H9 (cell line): Measurements from ENCODE around the gene FARS2. TPM values are rescaled to one million over a fixed set of nuclear protein-coding genes. Genes with fewer than 3 reads are reported as not detected.

ENCODE experiments used
- DNase-seq: peaks from one replicate; pipeline ENCODE4 v3.0.0-alpha.2; 2017
- H2AFZ ChIP-seq: one replicate; pipeline ENCODE4 v1.6.1; 2013; ENCODE audit warnings: mild to moderate bottlenecking, low read length, control low read depth, moderate library complexity
- H2AK5ac ChIP-seq: 2 replicates; pipeline ENCODE4 v1.6.1; 2013; ENCODE audit warnings: low read length, control low read depth, mixed read lengths; ENCODE audit not compliant: insufficient read length
- H2BK120ac ChIP-seq: one replicate; pipeline ENCODE4 v1.6.1; 2013; ENCODE audit warnings: low read depth, mild to moderate bottlenecking, low read length, control low read depth, inconsistent platforms; ENCODE audit not compliant: poor library complexity, severe bottlenecking
- H2BK12ac ChIP-seq: 2 replicates; pipeline ENCODE4 v1.6.1; 2013; ENCODE audit warnings: low read length, control low read depth, mixed read lengths, low read depth; ENCODE audit not compliant: insufficient read length
- H2BK15ac ChIP-seq: 2 replicates; pipeline ENCODE4 v1.6.1; 2013; ENCODE audit warnings: low read depth, low read length, control low read depth
- H2BK20ac ChIP-seq: one replicate; pipeline ENCODE4 v1.6.1; 2013; ENCODE audit warnings: low read depth, mild to moderate bottlenecking, low read length, control low read depth, inconsistent platforms; ENCODE audit not compliant: poor library complexity, severe bottlenecking
- H2BK5ac ChIP-seq: 2 replicates; pipeline ENCODE4 v1.6.1; 2013; ENCODE audit warnings: low read length, control low read depth, mixed read lengths; ENCODE audit not compliant: insufficient read length
- H3K14ac ChIP-seq: 2 replicates; pipeline ENCODE4 v1.6.1; 2013; ENCODE audit warnings: low read length, control low read depth; ENCODE audit not compliant: insufficient read depth
- H3K18ac ChIP-seq: 2 replicates; pipeline ENCODE4 v1.6.1; 2013; ENCODE audit warnings: low read depth, mild to moderate bottlenecking, mixed read lengths, low read length, control low read depth; ENCODE audit not compliant: insufficient read length
- H3K23ac ChIP-seq: 2 replicates; pipeline ENCODE4 v1.6.1; 2013; ENCODE audit warnings: low read length, control low read depth, mixed read lengths, low read depth; ENCODE audit not compliant: insufficient read length
- H3K23me2 ChIP-seq: 2 replicates; pipeline ENCODE4 v1.6.1; 2013; ENCODE audit warnings: low read depth, mild to moderate bottlenecking, mixed read lengths, low read length, control low read depth; ENCODE audit not compliant: insufficient read length, poor library complexity, severe bottlenecking
- H3K27ac ChIP-seq: 2 replicates; pipeline ENCODE4 v1.5.1; 2013; ENCODE audit warnings: low read length, control low read depth, mixed read lengths, low read depth; ENCODE audit not compliant: insufficient read length
- H3K27me3 ChIP-seq: 2 replicates; pipeline ENCODE4 v1.6.1; 2013; ENCODE audit warnings: low read length, control low read depth, inconsistent platforms; ENCODE audit not compliant: insufficient read depth
- H3K4ac ChIP-seq: 2 replicates; pipeline ENCODE4 v1.6.1; 2013; ENCODE audit warnings: low read depth, mild to moderate bottlenecking, control low read depth, inconsistent platforms, low read length, moderate library complexity
- H3K4me1 ChIP-seq: 2 replicates; pipeline ENCODE4 v1.6.1; 2013; ENCODE audit warnings: low read length, control low read depth, inconsistent platforms; ENCODE audit not compliant: insufficient read depth
- H3K4me2 ChIP-seq: 2 replicates; pipeline ENCODE4 v1.6.1; 2013; ENCODE audit warnings: low read length, control low read depth, mixed read lengths; ENCODE audit not compliant: insufficient read length, insufficient read depth
- H3K56ac ChIP-seq: 2 replicates; pipeline ENCODE4 v1.6.1; 2013; ENCODE audit warnings: low read depth, mild to moderate bottlenecking, mixed read lengths, low read length, control low read depth; ENCODE audit not compliant: insufficient read length
- H3K79me1 ChIP-seq: 2 replicates; pipeline ENCODE4 v1.6.1; 2013; ENCODE audit warnings: low read depth, mild to moderate bottlenecking, moderate library complexity, low read length, control low read depth, inconsistent platforms; ENCODE audit not compliant: insufficient read depth, poor library complexity, severe bottlenecking
- H3K79me2 ChIP-seq: 2 replicates; pipeline ENCODE4 v1.6.1; 2013; ENCODE audit warnings: low read length, control low read depth, inconsistent platforms; ENCODE audit not compliant: insufficient read depth
- H3K9ac ChIP-seq: 2 replicates; pipeline ENCODE4 v1.6.1; 2013; ENCODE audit warnings: low read length, control low read depth, mixed read lengths; ENCODE audit not compliant: insufficient read length; ENCODE audit errors: extremely low read depth
- H3K9me3 ChIP-seq: one replicate; pipeline ENCODE4 v1.6.1; 2013; ENCODE audit warnings: low read depth, low read length, inconsistent platforms; ENCODE audit not compliant: control insufficient read depth
- H3T11ph ChIP-seq: one replicate; pipeline ENCODE4 v1.6.1; 2013; ENCODE audit warnings: mild to moderate bottlenecking, low read length, control low read depth, inconsistent platforms
- H4K20me1 ChIP-seq: one replicate; pipeline ENCODE4 v1.6.1; 2013; ENCODE audit not compliant: control insufficient read depth, insufficient read length, insufficient read depth
- H4K5ac ChIP-seq: 2 replicates; pipeline ENCODE4 v1.6.1; 2013; ENCODE audit warnings: low read depth, mild to moderate bottlenecking, mixed read lengths, low read length, control low read depth; ENCODE audit not compliant: insufficient read length
- H4K8ac ChIP-seq: replicated peaks from 2 replicates; pipeline ENCODE4 v1.6.1; 2013; ENCODE audit warnings: low read length, control low read depth, mixed read lengths, low read depth; ENCODE audit not compliant: insufficient read length
- H4K91ac ChIP-seq: 2 replicates; pipeline ENCODE4 v1.6.1; 2013; ENCODE audit warnings: low read depth, mild to moderate bottlenecking, moderate library complexity, mixed read lengths, low read length, control low read depth; ENCODE audit not compliant: insufficient read length
- H3K27ac Mint-ChIP-seq, 3 experiments: 2 replicates in 2 of 3; 3 replicates in 1 of 3; pipeline ENCODE4 v1.8.0; 2020 to 2021; ENCODE audit warnings: mixed read lengths in 3 of 3, mild to moderate bottlenecking in 1 of 3, moderate library complexity in 1 of 3
- H3K27me3 Mint-ChIP-seq: 2 replicates; pipeline ENCODE4 v1.8.0; 2021; ENCODE audit warnings: low read depth, mild to moderate bottlenecking, moderate library complexity, mixed read lengths
- H3K36me3 Mint-ChIP-seq, 3 experiments: 2 replicates in 2 of 3; 3 replicates in 1 of 3; pipeline ENCODE4 v1.8.0; 2020 to 2021; ENCODE audit warnings: low read depth in 3 of 3, mixed read lengths in 3 of 3; ENCODE audit not compliant: insufficient read depth in 1 of 3
- H3K4me1 Mint-ChIP-seq, 2 experiments: 2 replicates each; pipeline ENCODE4 v1.8.0; 2020; ENCODE audit warnings: mixed read lengths in 2 of 2
- H3K4me3 Mint-ChIP-seq, 2 experiments: 2 replicates in 1 of 2; 3 replicates in 1 of 2; pipeline ENCODE4 v1.8.0; 2020 to 2021; ENCODE audit warnings: mild to moderate bottlenecking in 2 of 2, mixed read lengths in 2 of 2, moderate library complexity in 1 of 2
- H3K9me3 Mint-ChIP-seq, 2 experiments: 2 replicates in 1 of 2; 3 replicates in 1 of 2; pipeline ENCODE4 v1.8.0; 2020; ENCODE audit warnings: mild to moderate bottlenecking in 2 of 2, mixed read lengths in 2 of 2, moderate library complexity in 1 of 2
- WGBS: extraction: QIAGEN DNeasy Blood & Tissue Kit; methylation state at CpG from one replicate; pipeline ENCODE4 v1.1.7; 2013; ENCODE audit warnings: missing lambda C conversion rate, low lambda C conversion rate, mixed read lengths; ENCODE audit not compliant: insufficient read length; ENCODE audit errors: extremely low coverage; 5-methylcytosine and 5-hydroxymethylcytosine counted together
- total RNA-seq: library from RNA; stranded (reverse); gene quantifications from 2 replicates; pipeline ENCODE4 v1.2.1, GENCODE V29; 2021
- TF ChIP-seq, protein P1 (sequence below): fragments of 200-600 bp; sonication (generic); conservative IDR thresholded peaks from 3 replicates; pipeline ENCODE4 v1.8.0; 2021; ENCODE audit warnings: antibody characterized with exemption, mild to moderate bottlenecking

The FARS2 gene
- total RNA-seq, 1 experiment from 2014 or later = 8.5 TPM

DNA sequence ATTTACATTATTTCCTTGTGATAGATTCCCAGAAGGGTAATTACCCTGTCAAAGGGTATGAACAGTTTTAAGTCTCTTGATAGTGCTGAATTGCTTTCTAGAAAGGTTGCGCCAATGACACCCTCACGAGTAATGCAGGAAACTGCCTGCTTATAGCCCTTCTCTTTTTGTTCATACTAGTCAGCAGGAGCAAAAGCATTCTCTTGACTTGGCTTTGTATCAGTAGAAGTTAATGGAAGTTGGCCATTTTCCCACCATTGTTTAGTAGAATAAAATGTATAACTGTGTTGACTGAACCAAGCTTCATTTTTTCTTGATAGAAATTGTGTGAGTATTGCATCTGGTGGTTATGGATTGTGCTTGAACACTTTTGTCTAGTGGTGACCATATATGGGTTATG lies 100.1 kb downstream of the FARS2 start:
- DNase-seq = no peak
- no peak overlapping the region for H2BK120ac ChIP-seq
- no peaks in the 10 kb centered on the region for H3K23me2 ChIP-seq
- no peak overlapping the region for H3K14ac ChIP-seq
- no peak overlapping the region for H4K8ac ChIP-seq
- no peak overlapping the region for H3K4ac ChIP-seq
- H3T11ph ChIP-seq = no peak overlapping the region
- no peak overlapping the region for H3K4me2 ChIP-seq
- no peak overlapping the region for H4K5ac ChIP-seq
- H2AFZ ChIP-seq = no peak overlapping the region
- H3K18ac ChIP-seq = no peak overlapping the region
- no peaks in the 10 kb centered on the region for H3K79me1 ChIP-seq
- Mint-ChIP-seq H3K27ac (no peak overlapping the region), H3K27me3 (no peaks in the 10 kb centered on the region), H3K4me3 (no peak overlapping the region), H3K4me1 (no peaks in the 10 kb centered on the region), H3K36me3 (no peaks in the 10 kb centered on the region), H3K9me3 (no peaks in the 10 kb centered on the region)
- TF ChIP-seq, protein P1, sequence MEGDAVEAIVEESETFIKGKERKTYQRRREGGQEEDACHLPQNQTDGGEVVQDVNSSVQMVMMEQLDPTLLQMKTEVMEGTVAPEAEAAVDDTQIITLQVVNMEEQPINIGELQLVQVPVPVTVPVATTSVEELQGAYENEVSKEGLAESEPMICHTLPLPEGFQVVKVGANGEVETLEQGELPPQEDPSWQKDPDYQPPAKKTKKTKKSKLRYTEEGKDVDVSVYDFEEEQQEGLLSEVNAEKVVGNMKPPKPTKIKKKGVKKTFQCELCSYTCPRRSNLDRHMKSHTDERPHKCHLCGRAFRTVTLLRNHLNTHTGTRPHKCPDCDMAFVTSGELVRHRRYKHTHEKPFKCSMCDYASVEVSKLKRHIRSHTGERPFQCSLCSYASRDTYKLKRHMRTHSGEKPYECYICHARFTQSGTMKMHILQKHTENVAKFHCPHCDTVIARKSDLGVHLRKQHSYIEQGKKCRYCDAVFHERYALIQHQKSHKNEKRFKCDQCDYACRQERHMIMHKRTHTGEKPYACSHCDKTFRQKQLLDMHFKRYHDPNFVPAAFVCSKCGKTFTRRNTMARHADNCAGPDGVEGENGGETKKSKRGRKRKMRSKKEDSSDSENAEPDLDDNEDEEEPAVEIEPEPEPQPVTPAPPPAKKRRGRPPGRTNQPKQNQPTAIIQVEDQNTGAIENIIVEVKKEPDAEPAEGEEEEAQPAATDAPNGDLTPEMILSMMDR = no peak
- no peaks in the 10 kb centered on the region; the same call in 1 of the 2 replicates for H3K79me2 ChIP-seq
- no peak overlapping the region for H2BK12ac ChIP-seq
- H3K56ac ChIP-seq = no peak overlapping the region
- H3K4me1 ChIP-seq = no peaks in the 10 kb centered on the region
- no peaks in the 10 kb centered on the region for H4K20me1 ChIP-seq
- H2AK5ac ChIP-seq = no peak overlapping the region
- H2BK15ac ChIP-seq = no peak overlapping the region
- no peak overlapping the region for H3K9ac ChIP-seq
- H2BK20ac ChIP-seq = no peak overlapping the region
- WGBS = no CpG with 5 or more reads among the region's 2 CpGs
- no peaks in the 10 kb centered on the region for H3K9me3 ChIP-seq
- no peak overlapping the region for H3K23ac ChIP-seq
- H2BK5ac ChIP-seq = no peak overlapping the region
- H3K27me3 ChIP-seq = no peaks in the 10 kb centered on the region
- no peak overlapping the region for H4K91ac ChIP-seq
- H3K27ac ChIP-seq = no peak overlapping the region
